ENCODE measurements around the gene NEURL3.

DNA sequence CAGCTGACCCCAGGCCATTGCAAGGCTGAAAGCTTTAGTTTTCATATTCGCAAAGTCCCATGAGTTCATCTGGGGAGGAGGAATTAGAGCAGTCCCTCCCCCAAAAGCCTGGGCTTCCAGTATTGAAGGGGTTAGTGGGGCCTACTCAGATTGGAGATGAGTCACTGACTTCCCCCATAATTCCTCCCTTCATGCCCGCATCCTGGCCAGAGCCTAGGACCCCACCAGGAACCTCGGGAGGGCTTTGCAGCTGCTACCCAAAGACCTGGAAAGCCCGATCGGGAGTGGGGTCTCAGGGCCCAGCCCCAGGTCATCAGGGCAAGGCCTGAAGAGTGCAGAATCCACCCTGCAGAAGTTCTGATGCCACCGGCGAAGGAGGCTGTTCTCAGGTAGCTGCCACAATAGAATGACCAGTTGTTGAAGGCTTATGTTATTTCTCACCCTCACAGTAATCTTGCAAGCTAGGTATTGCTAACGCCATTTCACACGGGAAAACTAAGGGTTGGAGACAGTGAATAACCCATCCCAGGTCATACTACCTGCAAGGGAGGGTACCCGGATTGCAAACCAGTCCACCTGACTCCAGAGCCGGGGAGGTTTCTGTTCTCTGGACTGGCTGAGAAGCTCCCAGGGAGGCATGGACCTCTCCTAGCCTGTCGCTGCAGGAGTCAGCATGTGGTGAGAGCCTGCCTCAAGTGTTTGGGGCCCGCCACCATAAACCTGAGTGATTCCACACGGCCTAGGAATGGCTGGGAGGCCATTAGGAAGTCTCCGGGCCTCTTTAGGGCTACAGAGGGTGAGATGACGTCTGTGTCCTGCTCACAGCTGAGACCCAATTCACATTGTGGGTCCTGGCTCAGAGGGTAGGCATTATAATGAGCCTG, 25.6 kb upstream of the NEURL3 start:
- no peak for TF ChIP-seq GATA2 (IDR thresholded peaks at IDR 0.05; ENCODE audit: low read depth, low read length)
- no peak for TF ChIP-seq GATA3 (IDR thresholded peaks at IDR 0.05; ENCODE audit: low read depth, low read length)

Measured in SH-SY5Y (cell line).